AG09319 (cell line): ENCODE data around the gene SPOCK3.
"Not testable (repeated sequence)": the region's sequence is repeated elsewhere in the genome, so short reads cannot be mapped to it uniquely, and the experiment has no call there.

Experiments used
- DNase-seq: peaks from one replicate; pipeline ENCODE4 v3.0.0-alpha.2; 2010; ENCODE audit warnings: low read depth; ENCODE audit errors: extremely low read depth
- TF ChIP-seq, protein P1 (sequence below): IDR thresholded peaks from 2 replicates; pipeline ENCODE4 v1.5.1; 2011; ENCODE audit warnings: low read depth, mild to moderate bottlenecking, inconsistent platforms, low read length, moderate library complexity

Gene SPOCK3

GRCh38 chr4:166808380-166808779 is 425.9 kb downstream of the SPOCK3 start:
- DNase-seq: no peak
- TF ChIP-seq, protein P1, sequence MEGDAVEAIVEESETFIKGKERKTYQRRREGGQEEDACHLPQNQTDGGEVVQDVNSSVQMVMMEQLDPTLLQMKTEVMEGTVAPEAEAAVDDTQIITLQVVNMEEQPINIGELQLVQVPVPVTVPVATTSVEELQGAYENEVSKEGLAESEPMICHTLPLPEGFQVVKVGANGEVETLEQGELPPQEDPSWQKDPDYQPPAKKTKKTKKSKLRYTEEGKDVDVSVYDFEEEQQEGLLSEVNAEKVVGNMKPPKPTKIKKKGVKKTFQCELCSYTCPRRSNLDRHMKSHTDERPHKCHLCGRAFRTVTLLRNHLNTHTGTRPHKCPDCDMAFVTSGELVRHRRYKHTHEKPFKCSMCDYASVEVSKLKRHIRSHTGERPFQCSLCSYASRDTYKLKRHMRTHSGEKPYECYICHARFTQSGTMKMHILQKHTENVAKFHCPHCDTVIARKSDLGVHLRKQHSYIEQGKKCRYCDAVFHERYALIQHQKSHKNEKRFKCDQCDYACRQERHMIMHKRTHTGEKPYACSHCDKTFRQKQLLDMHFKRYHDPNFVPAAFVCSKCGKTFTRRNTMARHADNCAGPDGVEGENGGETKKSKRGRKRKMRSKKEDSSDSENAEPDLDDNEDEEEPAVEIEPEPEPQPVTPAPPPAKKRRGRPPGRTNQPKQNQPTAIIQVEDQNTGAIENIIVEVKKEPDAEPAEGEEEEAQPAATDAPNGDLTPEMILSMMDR: no peak

DNA sequence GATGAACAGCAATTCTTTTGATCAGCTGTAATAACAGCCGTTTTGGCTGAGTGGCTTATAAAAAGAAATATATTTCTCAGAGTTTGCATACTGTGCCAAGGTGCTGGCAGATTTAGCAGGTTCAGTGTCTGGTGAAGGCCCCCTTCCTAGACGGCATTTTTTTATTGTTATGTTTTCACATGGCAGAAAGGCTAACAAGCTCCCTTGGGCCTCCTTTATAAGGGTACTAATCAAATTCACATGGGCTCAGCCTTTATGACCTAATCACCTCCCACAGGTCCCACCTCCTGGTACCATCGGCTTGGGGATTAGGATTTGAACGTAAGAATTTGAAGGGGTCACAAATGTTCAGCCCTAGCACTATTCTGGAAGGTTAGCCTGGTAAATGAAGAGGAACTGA is 431.9 kb downstream of the SPOCK3 start:
- TF ChIP-seq, protein P1: no peak
- DNase-seq: no peak

GRCh38 chr4:166798126-166798525 is 436.2 kb downstream of the SPOCK3 start:
- no peak for DNase-seq
- TF ChIP-seq, protein P1: no peak

DNA sequence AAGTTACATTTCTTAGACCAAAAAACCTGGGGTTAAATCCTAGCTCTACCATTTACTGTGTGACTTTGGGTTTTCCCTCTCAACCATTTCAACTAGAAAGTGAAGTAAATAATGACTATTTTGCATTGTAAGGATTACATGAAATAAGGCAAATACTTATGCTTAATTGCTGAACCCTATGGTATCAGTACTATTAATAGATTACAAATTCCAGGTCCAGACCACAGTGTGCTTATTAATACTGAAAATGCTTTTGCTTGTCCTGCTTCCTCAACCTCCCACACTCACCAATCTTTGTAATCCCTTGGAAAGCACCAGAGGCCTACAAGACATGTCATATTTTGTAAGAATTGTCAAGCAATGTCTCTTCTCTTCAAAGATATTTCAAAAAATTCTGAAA is 456.5 kb downstream of the SPOCK3 start:
- TF ChIP-seq, protein P1: no peak
- DNase-seq: no peak

DNA sequence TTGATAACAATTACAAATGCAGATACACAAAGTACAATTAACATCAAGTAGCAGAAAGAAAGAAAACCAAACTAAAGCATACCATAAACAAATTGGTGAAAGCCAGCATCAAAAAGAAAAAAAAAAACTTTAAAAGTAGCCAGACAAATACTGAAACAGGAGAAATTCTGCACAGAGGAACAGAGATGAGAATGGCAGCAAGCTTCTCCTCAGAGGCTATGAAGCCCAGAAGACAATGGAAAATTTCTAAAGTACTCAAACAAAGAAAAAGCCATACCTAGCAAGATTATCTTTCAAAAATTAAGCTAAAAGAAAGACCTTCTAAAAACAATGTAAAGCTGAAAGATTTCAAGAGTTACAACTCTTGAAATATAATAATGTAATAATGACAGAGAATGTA is 471.3 kb downstream of the SPOCK3 start:
- TF ChIP-seq, protein P1: no peak
- no peak for DNase-seq

DNA sequence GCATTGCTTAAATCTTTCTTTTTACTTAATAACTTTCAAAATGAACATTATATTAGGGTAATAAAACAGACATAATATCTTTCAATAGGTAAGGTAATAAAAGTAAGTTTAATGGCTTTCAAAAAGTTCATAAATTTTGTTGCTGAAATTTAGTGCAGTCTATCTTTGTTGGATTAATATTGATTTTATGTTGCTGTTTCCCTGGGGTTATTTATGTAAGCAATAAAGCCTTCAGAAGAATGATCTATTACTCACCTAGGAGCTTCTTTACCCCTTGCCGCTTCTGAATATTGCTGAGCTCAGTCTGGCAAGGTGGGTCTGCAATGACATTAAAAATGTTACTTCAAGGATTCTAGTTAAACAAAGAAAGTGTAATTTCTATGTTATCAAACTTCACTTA is 492.6 kb downstream of the SPOCK3 start:
- TF ChIP-seq, protein P1: no peak
- no peak for DNase-seq

DNA sequence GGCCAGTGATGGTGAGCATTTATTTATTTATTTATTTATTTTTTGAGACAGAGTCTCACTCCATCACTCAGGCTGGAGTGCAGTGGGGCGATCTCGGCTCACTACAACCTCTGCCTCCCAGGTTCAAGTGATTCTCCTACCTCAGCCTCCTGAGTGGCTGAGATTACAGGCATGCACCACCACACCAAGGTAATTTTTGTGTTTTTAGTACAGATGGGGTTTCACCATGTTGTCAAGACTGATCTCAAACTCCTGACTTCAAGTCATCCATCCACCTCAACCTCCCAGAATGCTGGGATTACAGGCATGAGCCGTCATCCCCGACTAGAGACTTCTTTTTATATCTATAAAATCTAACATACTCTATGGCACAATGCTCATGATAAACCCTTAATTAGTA is 495.1 kb downstream of the SPOCK3 start:
- DNase-seq: not testable (repeated sequence)

- no peak for DNase-seq
- TF ChIP-seq, protein P1: no peak
Observed at GRCh38 chr4:166737430-166737829, 496.9 kb downstream of the SPOCK3 start.
